AG09319 (cell line): ENCODE data around the gene ZSCAN30.

Source experiments
- DNase-seq: peaks from one replicate; pipeline ENCODE4 v3.0.0-alpha.2; 2010; ENCODE audit warnings: low read depth; ENCODE audit errors: extremely low read depth
- CTCF ChIP-seq: IDR thresholded peaks from 2 replicates; pipeline ENCODE4 v1.5.1; 2011; ENCODE audit warnings: low read depth, mild to moderate bottlenecking, inconsistent platforms, low read length, moderate library complexity

Gene ZSCAN30

DNA sequence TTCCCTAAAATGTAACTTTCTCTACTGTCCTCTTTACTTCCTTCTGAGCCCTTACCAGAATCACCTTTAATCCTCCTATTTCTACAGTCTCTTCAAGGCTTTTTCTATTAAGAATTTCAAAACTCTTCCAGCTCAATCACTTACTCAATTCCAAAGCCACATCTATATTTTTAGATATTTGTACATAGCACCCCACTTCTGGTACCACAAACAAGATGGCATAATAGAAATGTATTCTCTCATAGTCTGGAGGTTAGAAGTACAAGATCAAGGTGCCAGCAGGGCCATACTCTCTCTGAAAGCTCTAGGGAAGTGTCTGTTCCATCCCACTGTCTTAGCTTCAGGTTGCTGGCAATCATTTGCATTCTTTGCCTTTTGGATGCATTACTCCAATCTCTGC, 11.1 kb downstream of the ZSCAN30 start:
- no peak for TF ChIP-seq CTCF
- no peak for DNase-seq

GRCh38 chr18:35278085-35278484, 11.9 kb downstream of the ZSCAN30 start:
- no peak for TF ChIP-seq CTCF
- DNase-seq, result no peak

- no peak for TF ChIP-seq CTCF
- DNase-seq, result no peak
Measured at GRCh38 chr18:35277633-35278032, 12.4 kb downstream of the ZSCAN30 start.

DNA sequence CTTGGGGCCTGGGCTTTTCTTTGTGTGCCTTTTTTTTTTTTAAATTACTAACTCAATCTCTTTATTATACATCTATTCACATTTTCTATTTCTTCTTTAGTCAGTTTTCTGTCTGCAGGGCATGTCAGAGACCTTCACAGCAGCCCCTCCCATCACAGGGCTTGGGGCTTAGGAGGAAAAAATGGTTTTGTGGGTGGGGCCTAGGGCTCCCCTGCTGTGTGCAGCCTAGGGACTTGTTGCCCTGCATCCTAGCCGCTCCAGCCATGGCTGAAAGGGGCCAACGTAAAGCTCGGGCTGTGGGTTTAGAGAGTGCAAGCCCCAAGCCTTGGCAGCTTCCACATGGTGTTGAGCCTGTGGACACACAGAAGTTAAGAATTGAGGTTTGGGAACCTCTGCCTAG, 13.8 kb downstream of the ZSCAN30 start:
- no peak for DNase-seq

DNA sequence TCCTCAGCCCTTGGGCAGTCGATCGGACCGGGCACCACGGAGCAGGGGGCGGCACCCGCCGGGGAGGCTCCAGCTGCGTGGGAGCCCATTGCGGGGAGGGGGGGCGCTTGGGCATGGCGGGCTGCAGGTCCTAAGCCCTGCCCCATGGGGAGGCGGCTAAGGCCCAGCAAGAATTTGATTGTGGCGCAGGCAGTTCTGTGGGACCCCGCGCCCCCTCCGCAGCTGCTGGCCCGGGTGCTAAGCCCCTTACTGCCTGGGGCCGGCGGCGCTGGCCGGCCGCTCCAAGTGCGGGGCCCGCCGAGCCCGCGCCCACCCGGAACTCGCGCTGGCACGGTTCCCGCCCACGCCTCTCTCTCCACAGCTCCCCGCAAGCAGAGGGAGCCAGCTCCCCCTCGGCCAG, 18.4 kb downstream of the ZSCAN30 start:
- TF ChIP-seq CTCF, result no peak
- no peak for DNase-seq

More for the DNA sequence above, 13.8 kb downstream of the ZSCAN30 start:
- no peak for TF ChIP-seq CTCF

- no peak for TF ChIP-seq CTCF
- DNase-seq, result no peak
Measured at GRCh38 chr18:35268821-35269220, 21.2 kb downstream of the ZSCAN30 start.

GRCh38 chr18:35267809-35268208, 22.2 kb downstream of the ZSCAN30 start:
- no peak for TF ChIP-seq CTCF
- no peak for DNase-seq
